Measurements from ENCODE around the gene THAP7. TPM values are rescaled to one million over a fixed set of nuclear protein-coding genes. Genes with fewer than 3 reads are reported as not detected.

THAP7 gene
- total RNA-seq, 1 donor from 2014 or later = 34.9 TPM

DNA sequence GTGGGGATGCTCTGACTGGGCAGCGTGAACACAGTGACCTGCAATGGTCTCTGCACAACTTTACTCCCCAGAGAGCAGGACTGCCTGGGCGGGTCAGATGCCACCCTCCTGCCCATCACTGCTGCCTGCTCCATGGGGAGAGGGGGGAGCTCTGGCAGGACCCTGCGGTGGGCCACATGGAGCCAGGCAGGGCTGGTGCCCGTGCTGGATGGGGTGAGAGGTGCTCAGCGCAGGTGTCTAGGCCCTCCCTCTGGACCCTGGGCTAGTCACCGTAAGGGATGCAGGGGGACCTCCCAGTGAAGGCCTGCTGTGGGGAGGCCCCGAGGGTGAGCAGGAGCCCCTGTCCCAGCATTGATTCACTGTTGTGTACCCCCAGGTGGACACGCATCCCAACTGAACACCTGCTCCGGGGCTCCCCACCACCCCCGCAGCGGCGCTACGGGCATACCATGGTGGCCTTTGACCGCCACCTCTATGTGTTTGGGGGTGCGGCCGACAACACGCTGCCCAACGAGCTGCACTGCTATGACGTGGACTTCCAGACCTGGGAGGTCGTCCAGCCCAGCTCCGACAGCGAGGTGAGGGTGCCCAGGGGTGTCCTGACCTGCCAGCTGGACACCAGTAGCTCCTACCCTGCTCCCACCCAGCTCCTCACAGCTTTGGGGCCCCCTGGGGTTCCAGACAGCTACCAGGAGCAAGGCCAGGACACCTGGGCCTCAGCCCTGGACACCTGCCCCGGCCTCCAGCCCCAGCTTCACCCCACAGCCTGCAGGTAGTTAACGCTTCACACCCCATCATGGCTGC, 10.5 kb downstream of the THAP7 start:
- H3K36me3 ChIP-seq = peaks cover 0 to 26% of the 10 kb centered on the region in 2 donors
- no peaks in the 10 kb centered on the region for H3K9me3 ChIP-seq
- TF ChIP-seq POLR2AphosphoS5 (IDR thresholded peaks at IDR 0.05; ENCODE audit: insufficient read depth in 1 of 2, low read depth in 1 of 2) (no peak), POLR2A (IDR thresholded peaks at IDR 0.05) (no peak)
- TF ChIP-seq, protein P1, sequence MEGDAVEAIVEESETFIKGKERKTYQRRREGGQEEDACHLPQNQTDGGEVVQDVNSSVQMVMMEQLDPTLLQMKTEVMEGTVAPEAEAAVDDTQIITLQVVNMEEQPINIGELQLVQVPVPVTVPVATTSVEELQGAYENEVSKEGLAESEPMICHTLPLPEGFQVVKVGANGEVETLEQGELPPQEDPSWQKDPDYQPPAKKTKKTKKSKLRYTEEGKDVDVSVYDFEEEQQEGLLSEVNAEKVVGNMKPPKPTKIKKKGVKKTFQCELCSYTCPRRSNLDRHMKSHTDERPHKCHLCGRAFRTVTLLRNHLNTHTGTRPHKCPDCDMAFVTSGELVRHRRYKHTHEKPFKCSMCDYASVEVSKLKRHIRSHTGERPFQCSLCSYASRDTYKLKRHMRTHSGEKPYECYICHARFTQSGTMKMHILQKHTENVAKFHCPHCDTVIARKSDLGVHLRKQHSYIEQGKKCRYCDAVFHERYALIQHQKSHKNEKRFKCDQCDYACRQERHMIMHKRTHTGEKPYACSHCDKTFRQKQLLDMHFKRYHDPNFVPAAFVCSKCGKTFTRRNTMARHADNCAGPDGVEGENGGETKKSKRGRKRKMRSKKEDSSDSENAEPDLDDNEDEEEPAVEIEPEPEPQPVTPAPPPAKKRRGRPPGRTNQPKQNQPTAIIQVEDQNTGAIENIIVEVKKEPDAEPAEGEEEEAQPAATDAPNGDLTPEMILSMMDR (IDR thresholded peaks at IDR 0.05) = no peak
- H3K27me3 ChIP-seq = no peaks in the 10 kb centered on the region
- H3K27ac ChIP-seq = no peak overlapping the region
- no peak overlapping the region for H3K4me3 ChIP-seq
- intact Hi-C loops (cut with DNase I) = no loop called here
- no peak for DNase-seq (ENCODE audit: extremely low spot score in 2 of 2)
- H3K4me1 ChIP-seq = no peaks in the 10 kb centered on the region

DNA sequence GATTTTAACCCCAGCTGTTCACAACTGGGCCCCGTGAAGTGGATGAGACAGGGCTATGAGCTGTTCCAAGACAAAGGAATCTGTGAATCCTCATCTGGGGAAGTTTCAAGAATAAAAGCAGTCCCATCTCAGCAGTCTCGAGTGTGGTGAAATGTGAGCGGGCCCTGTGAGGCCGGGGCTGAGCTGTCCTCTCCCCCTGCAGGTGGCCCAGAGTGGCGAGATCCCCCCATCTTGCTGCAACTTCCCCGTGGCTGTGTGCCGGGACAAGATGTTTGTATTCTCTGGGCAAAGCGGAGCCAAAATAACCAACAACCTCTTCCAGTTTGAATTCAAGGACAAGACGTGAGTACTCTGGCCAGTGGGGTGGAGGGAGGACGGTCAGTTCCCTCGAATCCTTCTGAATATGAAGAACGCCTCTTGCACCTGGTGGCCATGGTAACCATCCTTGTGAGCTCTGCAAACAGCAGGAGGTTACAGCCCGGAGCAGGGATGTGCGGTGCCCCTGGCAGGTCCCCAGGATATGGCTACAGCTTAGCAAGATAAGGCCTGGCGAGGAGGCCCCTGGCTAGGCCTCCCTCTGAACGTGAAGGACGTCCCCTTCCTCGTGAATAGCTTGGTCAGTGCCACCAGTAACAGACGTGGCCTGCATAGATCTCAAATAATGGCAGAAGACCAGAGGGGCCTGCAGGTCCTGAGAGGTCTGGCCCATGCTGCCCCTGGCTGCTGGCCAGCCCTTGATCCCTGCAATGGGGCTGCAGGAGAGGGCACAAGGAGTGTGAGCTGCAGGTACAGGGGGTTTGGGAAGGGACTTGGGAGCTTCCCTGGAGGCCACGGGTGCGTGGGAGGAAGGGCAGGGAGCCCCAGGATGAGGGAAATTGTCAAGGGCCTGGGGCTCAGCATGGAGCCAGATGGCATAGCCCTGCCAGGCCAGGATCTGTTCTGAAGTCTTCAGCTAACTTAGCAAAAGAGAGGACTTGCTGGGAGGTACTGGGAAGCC, 11.4 kb downstream of the THAP7 start:
- Histone ChIP-seq H3K9me3 (no peaks in the 10 kb centered on the region), H3K4me1 (no peaks in the 10 kb centered on the region), H3K27ac (no peak overlapping the region), H3K36me3 (peaks cover 0 to 23% of the 10 kb centered on the region in 2 donors), H3K27me3 (no peaks in the 10 kb centered on the region), H3K4me3 (no peak overlapping the region)
- TF ChIP-seq POLR2A (IDR thresholded peaks at IDR 0.05) (no peak), POLR2AphosphoS5 (IDR thresholded peaks at IDR 0.05; ENCODE audit: insufficient read depth in 1 of 2, low read depth in 1 of 2) (no peak)
- TF ChIP-seq, protein P1 (IDR thresholded peaks at IDR 0.05) = no peak
- DNase-seq (ENCODE audit: extremely low spot score in 2 of 2) = no peak
- intact Hi-C loops (cut with DNase I) = no loop called here

DNA sequence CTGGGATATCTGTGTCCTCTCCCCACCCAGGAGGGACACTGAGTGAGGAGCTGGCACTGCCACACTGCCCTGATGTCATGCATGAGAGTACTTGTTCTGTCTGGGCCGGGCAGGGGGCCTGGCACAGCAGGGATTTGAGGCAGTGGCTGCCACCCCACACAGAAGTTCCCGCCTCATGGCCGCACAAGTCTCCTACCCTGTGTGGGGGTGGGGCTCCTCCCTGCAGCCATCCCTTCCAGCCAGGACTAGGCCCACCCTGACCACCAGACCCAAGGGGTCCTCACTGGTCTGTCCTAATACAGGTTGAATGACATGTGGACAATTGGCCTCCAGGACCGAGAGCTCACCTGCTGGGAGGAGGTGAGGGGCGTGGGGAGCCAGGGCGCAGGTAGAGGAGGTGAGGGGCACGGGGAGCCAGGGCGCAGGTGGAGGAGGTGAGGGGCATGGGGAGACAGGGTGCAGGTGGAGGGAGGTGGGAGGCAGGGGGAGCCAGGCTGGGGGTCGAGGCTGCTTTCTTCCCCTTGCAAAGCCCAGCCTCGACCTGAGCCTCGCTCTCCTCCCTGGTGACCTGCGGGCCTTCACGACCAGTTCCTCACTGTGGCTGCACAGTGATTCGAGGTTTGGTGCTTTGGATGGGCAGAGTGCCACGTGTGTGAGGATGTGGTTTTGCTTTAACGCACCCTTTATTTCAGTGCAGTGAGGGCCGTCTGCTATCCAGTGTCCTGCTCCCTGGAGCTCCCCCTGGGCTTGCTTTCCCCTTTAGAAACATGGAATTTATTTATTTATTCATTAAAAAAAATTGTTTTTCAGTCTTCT, 12.4 kb downstream of the THAP7 start:
- no peaks in the 10 kb centered on the region for H3K4me1 ChIP-seq
- DNase-seq (ENCODE audit: extremely low spot score in 2 of 2) = no peak
- H3K4me3 ChIP-seq = no peak overlapping the region
- H3K36me3 ChIP-seq = peaks cover 0 to 27% of the 10 kb centered on the region in 2 donors
- H3K27ac ChIP-seq = no peak overlapping the region
- H3K27me3 ChIP-seq = no peaks in the 10 kb centered on the region
- intact Hi-C loops (cut with DNase I) = no loop called here
- TF ChIP-seq POLR2AphosphoS5 (IDR thresholded peaks at IDR 0.05; ENCODE audit: insufficient read depth in 1 of 2, low read depth in 1 of 2) (no peak), POLR2A (IDR thresholded peaks at IDR 0.05) (no peak)
- TF ChIP-seq, protein P1 (IDR thresholded peaks at IDR 0.05) = no peak
- H3K9me3 ChIP-seq = no peaks in the 10 kb centered on the region

DNA sequence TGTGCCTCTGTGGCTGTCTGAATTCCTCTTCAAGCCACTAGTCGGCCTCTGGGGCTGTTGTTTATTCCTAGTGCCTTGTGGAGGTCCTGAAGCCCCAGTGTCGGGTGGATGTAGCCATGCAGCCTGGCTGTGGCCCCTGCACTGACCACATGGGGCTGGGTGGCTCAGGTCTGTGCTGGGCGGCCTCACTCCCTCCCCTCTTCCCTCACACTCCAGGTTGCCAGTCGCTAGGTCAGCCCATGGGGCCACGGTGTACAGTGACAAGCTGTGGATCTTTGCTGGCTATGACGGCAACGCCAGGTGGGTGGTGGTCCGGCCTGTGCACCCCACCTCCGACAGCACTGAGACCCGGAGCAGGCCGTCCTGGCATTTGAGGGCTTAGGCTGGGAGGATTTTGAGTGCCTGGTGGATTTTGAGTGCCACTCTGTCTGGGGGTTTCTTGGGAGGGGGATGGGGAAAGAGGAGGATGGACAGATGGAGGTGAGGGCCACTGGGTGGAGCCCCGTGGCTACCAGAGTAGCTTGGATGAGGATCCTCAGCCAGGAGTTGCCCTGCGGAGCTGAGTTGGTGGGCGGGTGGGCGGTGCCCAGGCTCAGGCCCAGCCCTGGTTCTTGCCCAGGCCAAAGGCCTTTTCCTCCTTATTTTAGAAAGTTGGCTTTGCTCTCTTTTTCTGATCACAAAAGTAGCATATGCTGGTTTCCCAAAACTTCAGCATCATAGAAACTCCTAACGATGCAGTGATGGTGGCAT, 13.2 kb downstream of the THAP7 start:
- TF ChIP-seq POLR2A (IDR thresholded peaks at IDR 0.05) (no peak), POLR2AphosphoS5 (IDR thresholded peaks at IDR 0.05; ENCODE audit: insufficient read depth in 1 of 2, low read depth in 1 of 2) (no peak)
- TF ChIP-seq, protein P1 (IDR thresholded peaks at IDR 0.05) = no peak
- no peak overlapping the region for H3K4me3 ChIP-seq
- H3K27me3 ChIP-seq = no peaks in the 10 kb centered on the region
- peaks cover 4% of the 10 kb centered on the region for H3K4me1 ChIP-seq
- intact Hi-C loops (cut with DNase I) = no loop called here
- H3K27ac ChIP-seq = no peak overlapping the region
- H3K9me3 ChIP-seq = no peaks in the 10 kb centered on the region
- peaks cover 0 to 27% of the 10 kb centered on the region in 2 donors for H3K36me3 ChIP-seq
- no peak for DNase-seq (ENCODE audit: extremely low spot score in 2 of 2)
